K562 (cell line): Measurements from ENCODE around the gene C13orf42. TPM values are rescaled to one million over a fixed set of nuclear protein-coding genes. Genes with fewer than 3 reads are reported as not detected.

ENCODE experiments used
- ATAC-seq: fragments of 200-7000 bp; cut with Tn5 transposase; 3 replicates; pipeline ENCODE4 v1.9.1; 2020; ENCODE audit warnings: moderate library complexity
- BruUV-seq: library from RNA; stranded (reverse); fragments of 400-500 nt; replicated peaks from 2 replicates; lab custom pipeline; 2021; lab: Mats Ljungman, UMichigan
- CTCF ChIA-PET: fragments of 300-600 bp; formaldehyde crosslinking; extraction: SDS; loops from one replicate; lab custom pipeline; 2021; ENCODE audit warnings: low intra/inter-chr PET ratio; lab: Yijun Ruan, JAX
- POLR2A ChIA-PET: fragments of 300-600, 350-650 bp; sonication (Branson Sonifier 250); formaldehyde crosslinking; extraction: SDS; loops from one replicate; lab custom pipeline; 2021; ENCODE audit warnings: antibody characterized with exemption, inconsistent platforms; lab: Yijun Ruan, JAX
- DNase-seq, 4 experiments: peaks; one replicate each; pipeline versions ENCODE4 v3.0.0 to v3.0.0-alpha.2; 2011 to 2018; ENCODE audit warnings: low spot score in 3 of 4, mixed read lengths in 3 of 4; ENCODE audit errors: extremely low read depth in 1 of 4
- FAIRE-seq: peaks from 2 replicates; lab custom pipeline; 2011; peaks lifted over from hg19 to GRCh38; lab: Jason Lieb, UNC
- H2AFZ ChIP-seq: 2 replicates; pipeline ENCODE4 v1.6.0; 2011; ENCODE audit warnings: low read depth, low read length, control low read depth, inconsistent platforms
- H3K27ac ChIP-seq: fragments of 200-600 bp; 3 replicates; pipeline ENCODE4 v1.8.0; 2011; ENCODE audit warnings: low read depth, mild to moderate bottlenecking, control low read depth, inconsistent platforms, low read length, moderate library complexity, mixed read lengths; ENCODE audit errors: extremely low read depth
- H3K27me3 ChIP-seq, 2 experiments: fragments of 300-600 bp in 1 of 2; 2 replicates in 1 of 2; 3 replicates in 1 of 2; pipeline versions ENCODE4 v1.6.0 to v1.8.0; 2011; ENCODE audit warnings: inconsistent platforms in 2 of 2, low read length in 2 of 2, mild to moderate bottlenecking in 1 of 2, mixed read lengths in 1 of 2, moderate library complexity in 1 of 2; ENCODE audit not compliant: control insufficient read depth in 2 of 2, insufficient read depth in 2 of 2
- H3K36me3 ChIP-seq: fragments of 300-600 bp; 3 replicates; pipeline ENCODE4 v1.8.0; 2011; ENCODE audit warnings: mild to moderate bottlenecking, low read length, inconsistent platforms; ENCODE audit not compliant: control insufficient read depth, insufficient read depth
- H3K4me1 ChIP-seq, 2 experiments: fragments of 200-600 bp in 1 of 2; replicated peaks in 1 of 2; 2 replicates in 1 of 2; 3 replicates in 1 of 2; pipeline versions ENCODE4 v1.5.1 to v1.8.0; 2011; ENCODE audit warnings: inconsistent platforms in 2 of 2, low read length in 2 of 2, mild to moderate bottlenecking in 1 of 2, mixed read lengths in 1 of 2, moderate library complexity in 1 of 2; ENCODE audit not compliant: control insufficient read depth in 2 of 2, insufficient read depth in 2 of 2
- H3K4me2 ChIP-seq: 2 replicates; pipeline ENCODE4 v1.6.1; 2011; ENCODE audit warnings: low read length, control low read depth, inconsistent platforms, mixed read lengths; ENCODE audit not compliant: insufficient read depth
- H3K4me3 ChIP-seq: fragments of 200-600 bp; sonication (generic), shearing (Covaris generic); 2 replicates; pipeline ENCODE4 v1.5.1; 2016; ENCODE audit warnings: control low read depth, inconsistent platforms
- H3K79me2 ChIP-seq: fragments of 200-600 bp; 3 replicates; pipeline ENCODE4 v1.8.0; 2011; ENCODE audit warnings: low read length, inconsistent platforms; ENCODE audit not compliant: control insufficient read depth, insufficient read depth
- H3K9ac ChIP-seq, 2 experiments: 2 replicates each; pipeline versions ENCODE4 v1.6.0 to v1.6.1; 2011; ENCODE audit warnings: low read depth in 2 of 2, low read length in 2 of 2, control low read depth in 1 of 2, inconsistent platforms in 1 of 2, mild to moderate bottlenecking in 1 of 2, mixed read lengths in 1 of 2; ENCODE audit not compliant: insufficient read depth in 1 of 2
- H3K9me1 ChIP-seq: one replicate; pipeline ENCODE4 v1.6.0; 2011; ENCODE audit warnings: inconsistent platforms, mild to moderate bottlenecking, low read length, moderate library complexity; ENCODE audit not compliant: control insufficient read depth, insufficient read depth
- H3K9me3 ChIP-seq: replicated peaks from 2 replicates; pipeline ENCODE4 v1.5.1; 2011; ENCODE audit warnings: low read depth, low read length, inconsistent platforms; ENCODE audit not compliant: control insufficient read depth, insufficient read depth
- H4K20me1 ChIP-seq: replicated peaks from 2 replicates; pipeline ENCODE4 v1.6.1; 2011; ENCODE audit warnings: low read length, inconsistent platforms, mixed read lengths; ENCODE audit not compliant: control insufficient read depth, insufficient read depth
- HDAC1 ChIP-seq, 2 experiments: fragments of 450-650 bp; IDR thresholded peaks; 2 replicates each; pipeline ENCODE4 v1.6.1; 2016 to 2017; ENCODE audit warnings: inconsistent platforms in 1 of 2, mild to moderate bottlenecking in 1 of 2, moderate library complexity in 1 of 2
- HLTF ChIP-seq: fragments of 450-650 bp; IDR thresholded peaks from 2 replicates; pipeline ENCODE4 v1.6.1; 2016
- MTA1 ChIP-seq: fragments of 450-650 bp; IDR thresholded peaks from 2 replicates; pipeline ENCODE4 v1.6.1; 2017; ENCODE audit warnings: borderline replicate concordance
- OTX1 ChIP-seq: fragments of 450-650 bp; formaldehyde crosslinking; IDR thresholded peaks from 2 replicates; pipeline ENCODE4 v1.4.0; 2022; ENCODE audit warnings: mild to moderate bottlenecking
- SAP30 ChIP-seq: fragments of 200-600 bp; sonication (generic); IDR thresholded peaks from 2 replicates; pipeline ENCODE4 v1.6.1; 2012; ENCODE audit warnings: borderline replicate concordance, low read depth, mild to moderate bottlenecking, moderate library complexity, low read length, control low read depth, inconsistent platforms; ENCODE audit not compliant: insufficient read depth, poor library complexity, severe bottlenecking
- SMARCA4 ChIP-seq: fragments of 450-650 bp; IDR thresholded peaks from 2 replicates; pipeline ENCODE4 v1.6.1; 2016
- STAT6 ChIP-seq: sonication (generic); formaldehyde crosslinking; IDR thresholded peaks from 2 replicates; pipeline ENCODE4 v1.8.1; 2023; ENCODE audit warnings: mild to moderate bottlenecking, missing genetic modification reagents
- ZNF512 ChIP-seq: IDR thresholded peaks from 2 replicates; pipeline ENCODE4 v1.6.1; 2016; ENCODE audit warnings: missing genetic modification characterization, missing compliant biosample characterization
- WGBS: fragments of 100-300 bp; shearing (Covaris generic); methylation state at CpG from one replicate; pipeline ENCODE4 v1.1.6; 2016; ENCODE audit warnings: low coverage, mixed read lengths; ENCODE audit not compliant: insufficient coverage; ENCODE audit errors: missing lambda C conversion rate; 5-methylcytosine and 5-hydroxymethylcytosine counted together
- in situ Hi-C: fragments of 300-500 bp; cut with MboI; formaldehyde crosslinking; loops from 4 replicates; pipeline ENCODE4 v1.15.0; 2018; ENCODE audit warnings: inconsistent platforms, mixed read lengths
- intact Hi-C: fragments of 100-400 bp; cut with micrococcal nuclease; formaldehyde crosslinking; loops from 2 replicates; pipeline ENCODE4 v1.14.2; 2022
- polyA plus RNA-seq, 8 experiments: library from polyadenylated mRNA; depleted of rRNA in 4 of 8; stranded (reverse) in 5 of 8; unstranded in 3 of 8; fragments of >200 nt; fragmentation: Nextera tagmentation in 2 of 8; fragmentation: Illumina TruSeq in 1 of 8; extraction: Ambion mirVana in 2 of 8; extraction: Trizol in 1 of 8; gene quantifications; 2 replicates each; pipeline versions ENCODE4 v1.2.1 to v1.2.3, GENCODE V29; 2011 to 2014; ENCODE audit warnings: inconsistent platforms in 1 of 8, missing spikeins in 1 of 8
- total RNA-seq, 7 experiments: library from RNA; depleted of rRNA in 6 of 7; stranded (reverse); fragments of >200 nt in 6 of 7; fragmentation: Illumina TruSeq in 2 of 7; extraction: Trizol in 2 of 7; gene quantifications; 2 replicates each; pipeline versions ENCODE4 v1.2.1 to v1.2.3, GENCODE V29; 2011 to 2021; ENCODE audit warnings: low replicate concordance in 1 of 7
- TF ChIP-seq, protein P1 (sequence below): fragments of 250-450 bp; sonication (Bioruptor Pico); IDR thresholded peaks from 2 replicates; pipeline ENCODE4 v1.5.0; 2020; ENCODE audit warnings: mild to moderate bottlenecking, borderline replicate concordance
- TF ChIP-seq, protein P2 (sequence below): sonication (generic); formaldehyde crosslinking; IDR thresholded peaks from 2 replicates; pipeline ENCODE4 v1.9.0; 2022; ENCODE audit warnings: mild to moderate bottlenecking, missing genetic modification reagents
- TF ChIP-seq, protein P3 (sequence below): sonication (generic); formaldehyde crosslinking; IDR thresholded peaks from 2 replicates; pipeline ENCODE4 v1.8.0; 2023; ENCODE audit warnings: mild to moderate bottlenecking, missing genetic modification reagents

The C13orf42 gene
- total and polyA plus RNA-seq, 9 of the 15 experiments (the other 6 are each of a cell fraction or from before 2014, with no cell fraction given), result 0.18 TPM; not detected in 8

- TF ChIP-seq OTX1 (CRISPR knock-in tag), result no peak
- TF ChIP-seq, protein P1, sequence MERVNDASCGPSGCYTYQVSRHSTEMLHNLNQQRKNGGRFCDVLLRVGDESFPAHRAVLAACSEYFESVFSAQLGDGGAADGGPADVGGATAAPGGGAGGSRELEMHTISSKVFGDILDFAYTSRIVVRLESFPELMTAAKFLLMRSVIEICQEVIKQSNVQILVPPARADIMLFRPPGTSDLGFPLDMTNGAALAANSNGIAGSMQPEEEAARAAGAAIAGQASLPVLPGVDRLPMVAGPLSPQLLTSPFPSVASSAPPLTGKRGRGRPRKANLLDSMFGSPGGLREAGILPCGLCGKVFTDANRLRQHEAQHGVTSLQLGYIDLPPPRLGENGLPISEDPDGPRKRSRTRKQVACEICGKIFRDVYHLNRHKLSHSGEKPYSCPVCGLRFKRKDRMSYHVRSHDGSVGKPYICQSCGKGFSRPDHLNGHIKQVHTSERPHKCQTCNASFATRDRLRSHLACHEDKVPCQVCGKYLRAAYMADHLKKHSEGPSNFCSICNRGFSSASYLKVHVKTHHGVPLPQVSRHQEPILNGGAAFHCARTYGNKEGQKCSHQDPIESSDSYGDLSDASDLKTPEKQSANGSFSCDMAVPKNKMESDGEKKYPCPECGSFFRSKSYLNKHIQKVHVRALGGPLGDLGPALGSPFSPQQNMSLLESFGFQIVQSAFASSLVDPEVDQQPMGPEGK, result no peak
Measured at GRCh38 chr13:51034906-51035305, 76.2 kb downstream of the C13orf42 start (continued).

DNA sequence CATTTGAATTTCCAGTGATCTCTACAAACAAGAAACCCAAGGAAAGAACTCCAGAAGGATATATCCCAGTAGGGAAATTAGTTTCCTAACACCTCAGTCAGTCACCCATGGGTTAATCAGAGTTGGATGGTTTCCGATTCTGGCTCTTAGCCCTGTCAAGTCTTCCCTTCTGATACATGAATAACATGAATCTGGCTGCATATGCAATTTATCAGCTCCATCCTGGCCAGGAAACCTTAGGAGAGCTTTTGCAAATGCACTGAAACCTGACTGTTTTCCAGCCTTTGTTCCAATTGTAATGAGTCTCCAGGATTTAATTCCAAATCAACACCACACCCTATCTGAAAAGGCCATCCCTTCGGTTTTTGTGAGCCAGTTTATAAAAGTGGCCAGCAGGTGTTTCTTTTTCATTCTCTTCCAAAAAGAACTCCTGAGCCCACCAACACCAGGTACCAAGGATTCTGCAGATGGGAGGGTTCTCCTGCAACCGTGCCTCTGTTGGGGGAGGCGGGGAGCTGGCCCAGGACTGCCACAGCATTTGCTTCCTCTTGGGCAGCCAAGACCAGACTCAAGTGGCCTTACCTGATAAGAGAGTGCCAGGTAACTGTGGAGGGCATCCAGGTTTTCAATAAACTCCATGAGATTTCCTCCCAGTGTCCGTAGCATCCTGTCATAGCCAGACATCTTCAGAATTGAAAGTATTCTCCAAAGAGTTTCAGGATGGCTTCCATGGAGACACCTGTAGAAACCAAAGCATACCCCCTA is 77.5 kb downstream of the C13orf42 start:
- FAIRE-seq, result no peak
- no peak for ATAC-seq
- BruUV-seq, result no TSS peak
- Histone ChIP-seq H3K4me1 (no peaks in the 10 kb centered on the region), H3K27ac (no peak overlapping the region), H3K9ac (no peak overlapping the region), H3K9me1 (no peaks in the 10 kb centered on the region), H3K4me3 (no peak overlapping the region), H2AFZ (no peak overlapping the region), H3K4me2 (no peak overlapping the region), H3K79me2 (no peaks in the 10 kb centered on the region), H3K27me3 (peaks cover 2 to 15% of the 10 kb centered on the region in 2 experiments; a peak in 4 of 5 replicates), H4K20me1 (no peaks in the 10 kb centered on the region), H3K9me3 (no peaks in the 10 kb centered on the region), H3K36me3 (no peaks in the 10 kb centered on the region)
- POLR2A ChIA-PET, result interaction anchor here (1.4 kb wide), 1 partner anchor 11 kb away, joined by 3 read pairs; no protein-coding TSS in a partner anchor
- CTCF ChIA-PET, result no interaction called here
- intact Hi-C loops, result no loop called here
- WGBS, result 0% methylated on average over 4 of the region's 5 CpGs
- no peak for DNase-seq
- in situ Hi-C loops, result no loop called here
- TF ChIP-seq MTA1, result no peak
- TF ChIP-seq SMARCA4, result no peak
- TF ChIP-seq HDAC1 (IDR thresholded peaks at IDR 0.05), result no peak
- TF ChIP-seq HLTF, result no peak
- no peak for TF ChIP-seq STAT6 (CRISPR knock-in tag)
- TF ChIP-seq SAP30, result no peak
- no peak for TF ChIP-seq ZNF512
- TF ChIP-seq, protein P2, sequence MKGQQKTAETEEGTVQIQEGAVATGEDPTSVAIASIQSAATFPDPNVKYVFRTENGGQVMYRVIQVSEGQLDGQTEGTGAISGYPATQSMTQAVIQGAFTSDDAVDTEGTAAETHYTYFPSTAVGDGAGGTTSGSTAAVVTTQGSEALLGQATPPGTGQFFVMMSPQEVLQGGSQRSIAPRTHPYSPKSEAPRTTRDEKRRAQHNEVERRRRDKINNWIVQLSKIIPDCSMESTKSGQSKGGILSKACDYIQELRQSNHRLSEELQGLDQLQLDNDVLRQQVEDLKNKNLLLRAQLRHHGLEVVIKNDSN, result no peak
- TF ChIP-seq, protein P3, sequence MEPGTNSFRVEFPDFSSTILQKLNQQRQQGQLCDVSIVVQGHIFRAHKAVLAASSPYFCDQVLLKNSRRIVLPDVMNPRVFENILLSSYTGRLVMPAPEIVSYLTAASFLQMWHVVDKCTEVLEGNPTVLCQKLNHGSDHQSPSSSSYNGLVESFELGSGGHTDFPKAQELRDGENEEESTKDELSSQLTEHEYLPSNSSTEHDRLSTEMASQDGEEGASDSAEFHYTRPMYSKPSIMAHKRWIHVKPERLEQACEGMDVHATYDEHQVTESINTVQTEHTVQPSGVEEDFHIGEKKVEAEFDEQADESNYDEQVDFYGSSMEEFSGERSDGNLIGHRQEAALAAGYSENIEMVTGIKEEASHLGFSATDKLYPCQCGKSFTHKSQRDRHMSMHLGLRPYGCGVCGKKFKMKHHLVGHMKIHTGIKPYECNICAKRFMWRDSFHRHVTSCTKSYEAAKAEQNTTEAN, result no peak
